Upper lobe of left lung (tissue), 6 donors: ENCODE measurements around the gene FGF1. TPM values are rescaled to one million over a fixed set of nuclear protein-coding genes. Genes with fewer than 3 reads are reported as not detected.
A peak's percentile ranks its signal among the peaks of the same experiment; 100 is the strongest.

Experiments
- ATAC-seq, 2 donors: fragments of 200-7000 bp; cut with Tn5 transposase; one replicate each; pipeline ENCODE4 v1.9.1; 2022; ENCODE audit warnings: mild to moderate bottlenecking in 2 of 2, moderate library complexity in 2 of 2; ENCODE audit not compliant: low FRiP score in 2 of 2
- DNase-seq, 2 donors: peaks; one replicate each; pipeline ENCODE4 v3.0.0-alpha.2; 2019 to 2020
- H3K27ac ChIP-seq, 4 donors: fragments of 200-600 bp; sonication (generic); one replicate each; pipeline ENCODE4 v1.5.1; 2016 to 2019
- H3K27me3 ChIP-seq, 4 donors: fragments of 200-600 bp; sonication (generic); one replicate each; pipeline ENCODE4 v1.5.1; 2017 to 2019
- H3K36me3 ChIP-seq, 4 donors: fragments of 200-600 bp; sonication (generic); one replicate each; pipeline ENCODE4 v1.5.1; 2016 to 2019
- H3K4me1 ChIP-seq, 4 donors: fragments of 200-600 bp; sonication (generic); one replicate each; pipeline ENCODE4 v1.5.1; 2018 to 2019
- H3K4me3 ChIP-seq, 4 donors: fragments of 200-600 bp; sonication (generic); one replicate each; pipeline ENCODE4 v1.5.1; 2017 to 2019; ENCODE audit warnings: mild to moderate bottlenecking in 2 of 4, moderate library complexity in 1 of 4
- H3K9me3 ChIP-seq, 4 donors: fragments of 200-600 bp; sonication (generic); one replicate each; pipeline ENCODE4 v1.5.1; 2018 to 2019
- EP300 ChIP-seq, 4 donors: sonication (generic); formaldehyde crosslinking; IDR thresholded peaks; one replicate each; pipeline ENCODE4 v1.5.1; 2017; ENCODE audit warnings: antibody characterized with exemption in 4 of 4, control low read depth in 2 of 4
- POLR2A ChIP-seq, 4 donors: fragments of 450-650 bp; IDR thresholded peaks; one replicate each; pipeline ENCODE4 v1.5.1; 2016 to 2017; ENCODE audit warnings: antibody characterized with exemption in 4 of 4, mild to moderate bottlenecking in 2 of 4
- POLR2AphosphoS5 ChIP-seq, 2 donors: sonication (generic); formaldehyde crosslinking; IDR thresholded peaks; one replicate each; pipeline ENCODE4 v1.5.1; 2017; ENCODE audit warnings: antibody characterized with exemption in 2 of 2
- WGBS, 2 donors: methylation state at CpG; one replicate each; pipeline ENCODE4 v1.1.5; 2017 to 2018; 5-methylcytosine and 5-hydroxymethylcytosine counted together
- total RNA-seq, 6 donors: library from RNA; depleted of rRNA in 4 of 6; stranded (reverse); fragments of >200 nt in 4 of 6; gene quantifications; one replicate each; pipeline versions ENCODE4 v1.1.0 to v1.2.1, GENCODE V29; 2016 to 2021
- TF ChIP-seq, protein P1 (sequence below), 6 experiments: fragments of 450-650 bp in 4 of 6; fragments of 200-600 bp in 2 of 6; sonication (generic) in 2 of 6; IDR thresholded peaks; one replicate each; pipeline ENCODE4 v1.5.1; 2016 to 2019; ENCODE audit warnings: antibody characterized with exemption in 6 of 6
- donor health status: DM: no; HTN: no; CAD: no; lungs with moderate emphysema.
- donor health status: DM: no; HTN: yes; CAD: no; lungs with severe emphysema.

Gene FGF1
- total RNA-seq, 6 donors from 2014 or later: 0.63 to 1.3 (median 0.77) TPM; not detected in 2

DNA sequence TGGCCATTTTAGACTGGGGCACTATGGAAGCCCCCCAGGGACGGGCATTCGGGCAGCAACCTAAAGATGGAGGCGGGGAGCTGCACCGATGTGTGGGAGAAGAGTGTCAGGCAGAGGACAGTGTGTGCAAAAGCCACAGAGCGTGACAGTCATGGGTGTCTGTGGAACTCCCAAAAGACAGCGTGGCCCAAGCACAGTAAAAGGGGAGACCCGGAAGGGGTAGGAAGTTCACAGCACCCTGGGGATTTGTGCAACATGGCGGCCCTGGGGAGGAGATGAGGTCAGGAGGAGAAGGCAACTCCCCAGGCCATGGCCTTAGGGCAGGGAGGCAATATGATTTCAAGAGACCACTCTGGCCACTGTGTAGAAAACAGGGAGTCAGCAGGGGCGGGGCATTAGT, 38.9 kb upstream of the FGF1 start:
- H3K4me1 ChIP-seq: peaks cover 0 to 17% (median 7%) of the 10 kb centered on the region in 4 donors
- H3K27ac ChIP-seq: no peak overlapping the region
- no peaks in the 10 kb centered on the region for H3K27me3 ChIP-seq
- 91 to 93% methylated on average over 9 of the region's 9 CpGs for WGBS, 2 donors
- no peak for ATAC-seq
- no peaks in the 10 kb centered on the region for H3K9me3 ChIP-seq
- TF ChIP-seq EP300 (IDR thresholded peaks at IDR 0.05) (no peak), POLR2AphosphoS5 (IDR thresholded peaks at IDR 0.05) (no peak), POLR2A (IDR thresholded peaks at IDR 0.05) (no peak)
- TF ChIP-seq, protein P1, sequence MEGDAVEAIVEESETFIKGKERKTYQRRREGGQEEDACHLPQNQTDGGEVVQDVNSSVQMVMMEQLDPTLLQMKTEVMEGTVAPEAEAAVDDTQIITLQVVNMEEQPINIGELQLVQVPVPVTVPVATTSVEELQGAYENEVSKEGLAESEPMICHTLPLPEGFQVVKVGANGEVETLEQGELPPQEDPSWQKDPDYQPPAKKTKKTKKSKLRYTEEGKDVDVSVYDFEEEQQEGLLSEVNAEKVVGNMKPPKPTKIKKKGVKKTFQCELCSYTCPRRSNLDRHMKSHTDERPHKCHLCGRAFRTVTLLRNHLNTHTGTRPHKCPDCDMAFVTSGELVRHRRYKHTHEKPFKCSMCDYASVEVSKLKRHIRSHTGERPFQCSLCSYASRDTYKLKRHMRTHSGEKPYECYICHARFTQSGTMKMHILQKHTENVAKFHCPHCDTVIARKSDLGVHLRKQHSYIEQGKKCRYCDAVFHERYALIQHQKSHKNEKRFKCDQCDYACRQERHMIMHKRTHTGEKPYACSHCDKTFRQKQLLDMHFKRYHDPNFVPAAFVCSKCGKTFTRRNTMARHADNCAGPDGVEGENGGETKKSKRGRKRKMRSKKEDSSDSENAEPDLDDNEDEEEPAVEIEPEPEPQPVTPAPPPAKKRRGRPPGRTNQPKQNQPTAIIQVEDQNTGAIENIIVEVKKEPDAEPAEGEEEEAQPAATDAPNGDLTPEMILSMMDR (IDR thresholded peaks at IDR 0.05): no peak
- no peak for DNase-seq
- no peak overlapping the region for H3K4me3 ChIP-seq
- no peaks in the 10 kb centered on the region for H3K36me3 ChIP-seq

DNA sequence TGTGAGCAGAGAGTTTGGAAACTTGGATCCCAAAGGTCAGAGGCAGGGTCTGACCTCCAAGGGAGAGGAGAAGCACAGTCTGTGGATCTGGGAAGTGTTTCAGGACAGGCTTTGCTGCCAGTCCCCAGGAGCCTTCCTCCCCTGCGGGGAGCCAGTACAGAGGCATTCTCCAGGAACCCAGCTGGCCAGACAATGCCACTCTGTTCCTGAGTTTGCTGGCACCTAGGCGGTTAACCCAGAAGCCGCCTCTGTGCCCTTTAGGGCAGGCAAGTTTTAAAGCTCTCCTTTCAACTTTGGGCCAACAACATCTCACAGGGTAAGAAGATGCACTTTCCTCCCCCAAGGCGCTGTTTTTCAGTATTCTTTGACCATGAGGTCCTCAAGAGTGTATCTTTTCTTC, 37.0 kb upstream of the FGF1 start:
- H3K4me1 ChIP-seq: peaks cover 0 to 17% (median 7%) of the 10 kb centered on the region in 4 donors
- no peaks in the 10 kb centered on the region for H3K9me3 ChIP-seq
- H3K27ac ChIP-seq: no peak overlapping the region
- DNase-seq (no peak), ATAC-seq (no peak)
- no peak for TF ChIP-seq EP300 (IDR thresholded peaks at IDR 0.05)
- no peak for TF ChIP-seq POLR2AphosphoS5 (IDR thresholded peaks at IDR 0.05)
- TF ChIP-seq, protein P1 (IDR thresholded peaks at IDR 0.05): no peak
- TF ChIP-seq POLR2A (IDR thresholded peaks at IDR 0.05): no peak
- 94 to 95% methylated on average over 3 to 4 of the region's 4 CpGs for WGBS, 2 donors
- H3K4me3 ChIP-seq: no peak overlapping the region
- H3K27me3 ChIP-seq: no peaks in the 10 kb centered on the region
- no peaks in the 10 kb centered on the region for H3K36me3 ChIP-seq

DNA sequence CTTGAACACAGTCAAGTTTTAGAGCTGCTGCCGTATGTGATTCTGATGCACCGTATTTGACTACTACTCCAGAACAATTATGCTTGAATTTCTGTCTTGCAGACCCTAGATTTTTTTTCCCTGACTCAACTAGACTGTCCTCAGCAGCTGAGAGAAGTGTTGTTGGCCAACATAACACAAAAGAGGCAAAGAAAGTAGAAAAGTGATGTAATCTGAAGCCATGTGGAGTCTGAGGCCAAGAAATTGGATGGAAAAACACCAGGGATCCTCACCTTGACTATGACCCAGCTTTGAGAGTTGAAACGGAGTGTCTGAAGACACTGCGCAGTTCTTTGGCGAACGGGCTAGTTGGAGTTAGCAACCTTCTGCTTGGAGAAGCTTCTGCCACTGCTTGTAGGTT, 36.3 kb upstream of the FGF1 start:
- H3K27me3 ChIP-seq: no peaks in the 10 kb centered on the region

DNA sequence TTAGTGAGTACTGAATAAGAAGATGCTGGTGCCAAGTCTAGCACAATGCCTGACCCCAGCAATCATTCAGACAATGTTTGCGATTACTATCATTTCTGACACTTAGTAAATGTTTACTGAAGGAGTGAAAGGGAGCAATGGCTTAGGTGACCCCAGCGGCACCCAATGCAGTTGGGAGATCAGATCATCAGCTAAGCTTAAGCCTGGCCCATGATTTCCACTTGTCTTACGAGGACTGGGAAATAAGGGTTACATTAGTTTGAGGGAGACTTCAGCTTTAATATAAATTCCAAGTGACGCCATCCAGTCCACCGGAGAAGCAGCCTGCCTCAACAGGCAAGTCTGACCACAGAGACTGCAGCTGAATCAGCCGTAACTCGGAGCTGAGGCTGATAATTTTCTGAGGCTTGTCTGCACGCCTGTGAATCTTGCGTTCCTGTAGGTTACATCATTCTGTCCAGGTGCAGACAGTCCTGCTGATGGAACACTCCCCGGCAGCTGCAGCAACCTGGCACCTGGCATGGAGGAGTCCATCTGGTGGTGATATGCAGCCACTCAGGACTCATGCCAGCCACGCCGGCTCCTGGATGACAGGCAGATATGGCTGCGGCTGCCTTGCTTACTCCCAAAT, 34.9 kb upstream of the FGF1 start:
- Histone ChIP-seq H3K4me3 (no peak overlapping the region), H3K27me3 (no peaks in the 10 kb centered on the region), H3K36me3 (no peaks in the 10 kb centered on the region), H3K27ac (no peak overlapping the region), H3K4me1 (peaks cover 3 to 20% (median 14%) of the 10 kb centered on the region in 4 donors), H3K9me3 (no peaks in the 10 kb centered on the region)
- WGBS, 2 donors: 64 to 76% methylated on average over 10 to 12 of the region's 13 CpGs
- DNase-seq: peak in 1 of 2 donors; percentile 33
- no peak for TF ChIP-seq POLR2AphosphoS5 (IDR thresholded peaks at IDR 0.05)
- no peak for ATAC-seq

More for the DNA sequence above, 36.3 kb upstream of the FGF1 start:
- peaks cover 3 to 21% (median 13%) of the 10 kb centered on the region in 4 donors for H3K4me1 ChIP-seq
- DNase-seq (no peak), ATAC-seq (no peak)
- TF ChIP-seq POLR2A (IDR thresholded peaks at IDR 0.05) (no peak), POLR2AphosphoS5 (IDR thresholded peaks at IDR 0.05) (no peak), EP300 (IDR thresholded peaks at IDR 0.05) (no peak)
- TF ChIP-seq, protein P1 (IDR thresholded peaks at IDR 0.05): no peak
- no peaks in the 10 kb centered on the region for H3K36me3 ChIP-seq
- no peak overlapping the region for H3K4me3 ChIP-seq
- H3K27ac ChIP-seq: no peak overlapping the region
- H3K9me3 ChIP-seq: no peaks in the 10 kb centered on the region
- WGBS, 2 donors: 91 to 97% methylated on average over 6 of the region's 6 CpGs

DNA sequence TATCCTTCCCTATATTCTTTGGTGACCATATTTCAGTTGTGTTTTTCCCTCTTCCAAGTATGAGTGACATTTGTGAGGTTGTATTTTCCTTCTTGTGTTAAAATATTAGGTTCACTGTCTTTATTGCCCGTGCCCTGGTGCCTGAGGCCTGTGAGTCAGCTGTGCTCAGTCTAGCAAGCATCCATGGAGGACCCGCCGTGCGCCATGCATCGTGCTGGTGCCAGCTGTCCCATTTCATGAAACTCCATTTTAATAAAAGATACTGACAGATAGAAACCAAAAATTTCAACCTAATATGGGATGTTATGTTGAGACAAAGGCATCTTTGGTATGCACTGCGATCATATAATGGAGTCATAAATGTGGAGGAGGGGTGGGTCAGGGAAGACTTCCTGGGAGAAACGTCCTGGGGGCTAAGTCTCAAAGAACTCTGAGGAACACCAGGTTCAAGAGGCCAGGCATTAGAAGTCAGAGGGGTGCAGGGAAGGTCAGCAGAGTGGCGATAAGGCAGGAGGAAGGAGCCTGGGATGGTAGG, 34.0 kb upstream of the FGF1 start:
- DNase-seq (no peak), ATAC-seq (no peak)
- H3K27me3 ChIP-seq: no peaks in the 10 kb centered on the region
- peaks cover 3 to 20% (median 14%) of the 10 kb centered on the region in 4 donors for H3K4me1 ChIP-seq
- H3K27ac ChIP-seq: no peak overlapping the region
- H3K4me3 ChIP-seq: no peak overlapping the region
- H3K9me3 ChIP-seq: no peaks in the 10 kb centered on the region
- H3K36me3 ChIP-seq: no peaks in the 10 kb centered on the region
- TF ChIP-seq EP300 (IDR thresholded peaks at IDR 0.05) (no peak), POLR2AphosphoS5 (IDR thresholded peaks at IDR 0.05) (no peak), POLR2A (IDR thresholded peaks at IDR 0.05) (no peak)
- TF ChIP-seq, protein P1 (IDR thresholded peaks at IDR 0.05): no peak
- WGBS, 2 donors: 81 to 87% methylated on average over 8 of the region's 8 CpGs
